Neuronal stem cell (in vitro differentiated cells): Measurements from ENCODE around the gene CTNNBIP1.

Experiments
- DNase-seq: peaks from one replicate; pipeline ENCODE4 v3.0.0-alpha.2; 2013; ENCODE audit warnings: low spot score
- H2AFZ ChIP-seq: one replicate; pipeline ENCODE4 v1.6.1; 2013; ENCODE audit warnings: mild to moderate bottlenecking, low read length, inconsistent platforms
- H2AK5ac ChIP-seq: 2 replicates; pipeline ENCODE4 v1.6.1; 2013; ENCODE audit warnings: low read depth, mild to moderate bottlenecking, inconsistent platforms, low read length, moderate library complexity, mixed read lengths
- H2BK120ac ChIP-seq: 2 replicates; pipeline ENCODE4 v1.6.1; 2013; ENCODE audit warnings: low read depth, mild to moderate bottlenecking, inconsistent platforms, low read length, moderate library complexity, mixed read lengths
- H2BK12ac ChIP-seq: one replicate; pipeline ENCODE4 v1.6.1; 2013; ENCODE audit warnings: low read length, inconsistent platforms
- H2BK15ac ChIP-seq: 2 replicates; pipeline ENCODE4 v1.6.1; 2013; ENCODE audit warnings: mild to moderate bottlenecking, low read length, inconsistent platforms, mixed read lengths
- H2BK5ac ChIP-seq: one replicate; pipeline ENCODE4 v1.6.1; 2013; ENCODE audit warnings: inconsistent platforms, mild to moderate bottlenecking, low read length, moderate library complexity
- H3K14ac ChIP-seq: one replicate; pipeline ENCODE4 v1.6.1; 2013; ENCODE audit warnings: low read length, inconsistent platforms
- H3K18ac ChIP-seq: 2 replicates; pipeline ENCODE4 v1.6.1; 2013; ENCODE audit warnings: low read length, inconsistent platforms
- H3K23ac ChIP-seq: 2 replicates; pipeline ENCODE4 v1.6.1; 2013; ENCODE audit warnings: low read depth, mild to moderate bottlenecking, mixed read lengths, low read length, inconsistent platforms; ENCODE audit not compliant: poor library complexity
- H3K27ac ChIP-seq: replicated peaks from 3 replicates; pipeline ENCODE4 v1.5.1; 2013; ENCODE audit warnings: low read length, inconsistent platforms
- H3K27me3 ChIP-seq, 3 experiments: 2 replicates each; pipeline ENCODE4 v1.6.1; 2013; ENCODE audit warnings: low read length in 3 of 3, mild to moderate bottlenecking in 2 of 3, inconsistent platforms in 1 of 3, low read depth in 1 of 3, mixed read lengths in 1 of 3, moderate library complexity in 1 of 3; ENCODE audit not compliant: control insufficient read depth in 3 of 3, insufficient read depth in 3 of 3
- H3K36me3 ChIP-seq, 2 donors: replicated peaks in 1 of 2; 2 replicates each; pipeline ENCODE4 v1.6.1; 2013; ENCODE audit warnings: low read length in 2 of 2; ENCODE audit not compliant: control insufficient read depth in 2 of 2, insufficient read depth in 2 of 2
- H3K4ac ChIP-seq: 2 replicates; pipeline ENCODE4 v1.6.1; 2013; ENCODE audit warnings: inconsistent platforms, mild to moderate bottlenecking, low read length, moderate library complexity
- H3K4me1 ChIP-seq, 2 donors: 1 replicate in 1 of 2; 2 replicates in 1 of 2; pipeline ENCODE4 v1.6.1; 2013; ENCODE audit warnings: low read length in 2 of 2, low read depth in 1 of 2; ENCODE audit not compliant: control insufficient read depth in 2 of 2, insufficient read depth in 1 of 2
- H3K4me2 ChIP-seq: one replicate; pipeline ENCODE4 v1.6.1; 2013; ENCODE audit warnings: mild to moderate bottlenecking, low read length, inconsistent platforms; ENCODE audit not compliant: insufficient read depth, poor library complexity, severe bottlenecking
- H3K4me3 ChIP-seq, 2 donors: 2 replicates each; pipeline ENCODE4 v1.5.1; 2013; ENCODE audit warnings: low read length in 2 of 2, mild to moderate bottlenecking in 2 of 2, inconsistent platforms in 1 of 2, moderate library complexity in 1 of 2
- H3K79me1 ChIP-seq: one replicate; pipeline ENCODE4 v1.6.1; 2013; ENCODE audit warnings: low read depth, mild to moderate bottlenecking, inconsistent platforms, low read length, moderate library complexity
- H3K9ac ChIP-seq: one replicate; pipeline ENCODE4 v1.6.1; 2013; ENCODE audit warnings: mild to moderate bottlenecking, low read depth, low read length, inconsistent platforms; ENCODE audit not compliant: poor library complexity
- H3K9me3 ChIP-seq, 2 donors: replicated peaks in 1 of 2; 2 replicates each; pipeline versions ENCODE3 to v1.6.1; 2013; ENCODE audit warnings: low read length in 2 of 2, mild to moderate bottlenecking in 2 of 2, inconsistent platforms in 1 of 2, low read depth in 1 of 2, mixed read lengths in 1 of 2, moderate library complexity in 1 of 2; ENCODE audit not compliant: control insufficient read depth in 2 of 2, insufficient read depth in 1 of 2
- H4K8ac ChIP-seq: one replicate; pipeline ENCODE4 v1.6.1; 2013; ENCODE audit warnings: low read depth, mild to moderate bottlenecking, inconsistent platforms, low read length, moderate library complexity
- H4K91ac ChIP-seq: one replicate; pipeline ENCODE4 v1.6.1; 2013; ENCODE audit warnings: low read length, low read depth, mild to moderate bottlenecking, inconsistent platforms; ENCODE audit not compliant: poor library complexity
- WGBS, 2 donors: extraction: QIAGEN DNeasy Blood & Tissue Kit; methylation state at CpG; one replicate each; pipeline ENCODE4 v1.1.7; 2013; ENCODE audit warnings: missing lambda C conversion rate in 2 of 2, mixed read lengths in 1 of 2; ENCODE audit not compliant: insufficient read length in 2 of 2, insufficient replicate concordance in 1 of 2; ENCODE audit errors: extremely low coverage in 2 of 2; 5-methylcytosine and 5-hydroxymethylcytosine counted together

CTNNBIP1 gene

GRCh38 chr1:9840176-9840575 is 69.9 kb downstream of the CTNNBIP1 start:
- Histone ChIP-seq H3K4ac (no peak overlapping the region), H3K23ac (no peak overlapping the region), H3K9ac (no peak overlapping the region), H3K4me3 (no peak overlapping the region), H3K27ac (no peak overlapping the region), H3K14ac (no peak overlapping the region), H3K36me3 (no peaks in the 10 kb centered on the region), H2AFZ (no peak overlapping the region), H2BK12ac (no peak overlapping the region), H3K4me1 (peaks cover 10 to 13% of the 10 kb centered on the region in 2 donors), H2BK5ac (no peak overlapping the region), H4K91ac (no peak overlapping the region), H2AK5ac (no peak overlapping the region), H2BK15ac (no peak overlapping the region), H3K79me1 (peaks cover 2% of the 10 kb centered on the region), H3K27me3 (no peaks in the 10 kb centered on the region), H3K9me3 (no peaks in the 10 kb centered on the region), H2BK120ac (no peak overlapping the region), H4K8ac (no peak overlapping the region), H3K4me2 (no peak overlapping the region), H3K18ac (no peak overlapping the region)
- no peak for DNase-seq
- WGBS, 2 donors = no CpG with 5 or more reads among the region's 3 CpGs

GRCh38 chr1:9838946-9839345 is 71.1 kb downstream of the CTNNBIP1 start:
- H3K27me3 ChIP-seq = no peaks in the 10 kb centered on the region
- no peak overlapping the region for H2BK12ac ChIP-seq
- no peak for DNase-seq
- no peak overlapping the region for H3K23ac ChIP-seq
- H2AK5ac ChIP-seq = peak overlapping the region; percentile 27
- H3K36me3 ChIP-seq = no peaks in the 10 kb centered on the region
- H3K9ac ChIP-seq = no peak overlapping the region
- H3K18ac ChIP-seq = peak overlapping the region; percentile 74
- H4K8ac ChIP-seq = no peak overlapping the region
- no peak overlapping the region for H2BK120ac ChIP-seq
- no peaks in the 10 kb centered on the region for H3K9me3 ChIP-seq
- peaks cover 11 to 14% of the 10 kb centered on the region in 2 donors for H3K4me1 ChIP-seq
- no CpG with 5 or more reads among the region's 10 CpGs for WGBS, 2 donors
- H3K4me2 ChIP-seq = no peak overlapping the region
- no peak overlapping the region for H2AFZ ChIP-seq
- H3K14ac ChIP-seq = peak overlapping the region; percentile 14
- H3K4me3 ChIP-seq = no peak overlapping the region
- no peak overlapping the region for H4K91ac ChIP-seq
- H2BK15ac ChIP-seq = no peak overlapping the region
- no peak overlapping the region for H3K27ac ChIP-seq
- no peak overlapping the region for H2BK5ac ChIP-seq
- no peak overlapping the region for H3K4ac ChIP-seq
- H3K79me1 ChIP-seq = peaks cover 2% of the 10 kb centered on the region

GRCh38 chr1:9836632-9836960 is 73.5 kb downstream of the CTNNBIP1 start:
- no peak for DNase-seq
- Histone ChIP-seq H3K9me3 (no peaks in the 10 kb centered on the region), H3K36me3 (no peaks in the 10 kb centered on the region), H2AK5ac (no peak overlapping the region), H2BK15ac (peak overlapping the region; percentile 96), H3K9ac (peak overlapping the region; percentile 82), H4K8ac (no peak overlapping the region), H3K27me3 (no peaks in the 10 kb centered on the region), H3K4me2 (no peak overlapping the region), H2BK12ac (peak overlapping the region; percentile 98), H3K14ac (peak overlapping the region; percentile 39), H3K4ac (peak overlapping the region; percentile 70), H2BK5ac (no peak overlapping the region), H3K27ac (no peak overlapping the region), H3K79me1 (peaks cover 2% of the 10 kb centered on the region), H3K18ac (peak overlapping the region; percentile 97), H2AFZ (peak overlapping the region; percentile 93), H2BK120ac (peak overlapping the region; percentile 64), H4K91ac (no peak overlapping the region), H3K4me3 (no peak overlapping the region), H3K23ac (no peak overlapping the region), H3K4me1 (peaks cover 11% of the 10 kb centered on the region in 2 donors)
- WGBS, 2 donors = no CpG with 5 or more reads among the region's 5 CpGs

- Histone ChIP-seq H3K18ac (peak overlapping the region; percentile 97), H3K27me3 (no peaks in the 10 kb centered on the region), H3K79me1 (peaks cover 2% of the 10 kb centered on the region), H3K14ac (peak overlapping the region; percentile 39), H3K36me3 (no peaks in the 10 kb centered on the region), H2BK120ac (peak overlapping the region; percentile 64), H3K4me1 (peaks cover 11% of the 10 kb centered on the region in 2 donors), H3K9ac (peak overlapping the region; percentile 82), H3K4me2 (no peak overlapping the region), H3K9me3 (no peaks in the 10 kb centered on the region), H2BK12ac (peak overlapping the region; percentile 98), H3K4me3 (peak overlapping the region in 1 of 2 donors; percentile 35), H2AFZ (peak overlapping the region; percentile 93), H3K23ac (peak overlapping the region; percentile 94), H2BK5ac (no peak overlapping the region), H2BK15ac (peak overlapping the region; percentile 96), H3K27ac (no peak overlapping the region), H4K91ac (peak overlapping the region; percentile 99), H2AK5ac (peak overlapping the region; percentile 98), H3K4ac (peak overlapping the region; percentile 70), H4K8ac (peak overlapping the region; percentile 90)
- peak; percentile 49 for DNase-seq
- no CpG with 5 or more reads among the region's 15 CpGs for WGBS, 2 donors
Measured at GRCh38 chr1:9835758-9836631, 74.1 kb downstream of the CTNNBIP1 start.
